Erythroblast (primary cell): ENCODE measurements around the gene SRA1.

Source experiments
- GATA1 ChIP-seq: IDR thresholded peaks from 2 replicates; pipeline ENCODE4 v1.6.1; 2011; ENCODE audit warnings: low read depth, mild to moderate bottlenecking, control low read depth, low read length, moderate library complexity
- POLR2A ChIP-seq: IDR thresholded peaks from 2 replicates; pipeline ENCODE4 v1.6.1; 2011; ENCODE audit warnings: mild to moderate bottlenecking, low read length

DNA sequence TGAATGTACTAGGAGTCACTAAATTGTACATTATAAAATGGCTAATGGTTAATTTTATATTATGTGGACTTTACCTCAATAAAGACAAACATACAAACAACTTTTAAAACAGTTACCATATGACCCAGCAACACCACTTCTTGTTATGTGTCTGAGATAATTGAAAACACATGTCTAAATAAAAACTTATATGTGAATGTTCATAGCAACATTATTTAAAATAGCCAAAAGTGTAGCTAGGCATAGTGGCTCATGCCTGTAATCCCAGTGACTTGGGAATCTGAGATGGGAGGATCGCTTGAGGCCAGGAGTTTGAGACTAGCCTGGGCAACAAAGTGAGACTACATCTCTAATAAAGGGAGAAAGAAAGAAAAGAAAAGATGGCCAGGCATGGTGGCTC, 30.2 kb upstream of the SRA1 start:
- TF ChIP-seq POLR2A, result no peak
- TF ChIP-seq GATA1, result no peak
